CD14-positive monocyte (primary cell): Measurements from ENCODE around the gene MTSS2. TPM values are rescaled to one million over a fixed set of nuclear protein-coding genes. Genes with fewer than 3 reads are reported as not detected.

Experiments used
- DNase-seq, 3 donors: peaks; one replicate each; pipeline ENCODE4 v3.0.0-alpha.2; 2011 to 2022
- H2AFZ ChIP-seq: 2 replicates; pipeline ENCODE4 v1.6.0; 2012; ENCODE audit warnings: mild to moderate bottlenecking, low read depth, low read length, inconsistent platforms; ENCODE audit not compliant: insufficient read depth, poor library complexity, severe bottlenecking
- H3K27ac ChIP-seq, 2 donors: 1 replicate in 1 of 2; 2 replicates in 1 of 2; pipeline ENCODE4 v1.5.1; 2012 to 2013; ENCODE audit warnings: low read length in 2 of 2, control low read depth in 1 of 2, inconsistent platforms in 1 of 2, low read depth in 1 of 2, mild to moderate bottlenecking in 1 of 2
- H3K27me3 ChIP-seq, 2 donors: one replicate each; pipeline versions ENCODE4 v1.6.0 to v1.6.1; 2011 to 2013; ENCODE audit warnings: low read length in 2 of 2; ENCODE audit not compliant: control insufficient read depth in 2 of 2, insufficient read depth in 2 of 2
- H3K36me3 ChIP-seq, 2 donors: replicated peaks in 1 of 2; 1 replicate in 1 of 2; 2 replicates in 1 of 2; pipeline versions ENCODE4 v1.5.1 to v1.6.1; 2012 to 2013; ENCODE audit warnings: low read length in 2 of 2, control low read depth in 1 of 2, inconsistent platforms in 1 of 2, mild to moderate bottlenecking in 1 of 2; ENCODE audit not compliant: insufficient read depth in 2 of 2, control insufficient read depth in 1 of 2
- H3K4me1 ChIP-seq, 2 donors: 1 replicate in 1 of 2; 2 replicates in 1 of 2; pipeline versions ENCODE4 v1.5.1 to v1.6.1; 2012 to 2013; ENCODE audit warnings: low read length in 2 of 2, control low read depth in 1 of 2, inconsistent platforms in 1 of 2, mild to moderate bottlenecking in 1 of 2, moderate library complexity in 1 of 2; ENCODE audit not compliant: insufficient read depth in 2 of 2, control insufficient read depth in 1 of 2
- H3K4me2 ChIP-seq: replicated peaks from 2 replicates; pipeline ENCODE3; 2012; ENCODE audit warnings: low read length, moderate library complexity, mild to moderate bottlenecking; ENCODE audit not compliant: poor library complexity, severe bottlenecking; ENCODE audit errors: extremely low read depth
- H3K4me3 ChIP-seq, 3 experiments: fragments of 200-600 bp in 1 of 3; sonication (generic) in 1 of 3; replicated peaks in 1 of 3; 1 replicate in 2 of 3; 2 replicates in 1 of 3; pipeline ENCODE4 v1.5.1; 2011 to 2013; ENCODE audit warnings: low read length in 3 of 3, mild to moderate bottlenecking in 3 of 3, control low read depth in 2 of 3, low read depth in 2 of 3, inconsistent platforms in 1 of 3, moderate library complexity in 1 of 3
- H3K79me2 ChIP-seq: 2 replicates; pipeline ENCODE4 v1.6.0; 2012; ENCODE audit warnings: mild to moderate bottlenecking, control low read depth, inconsistent platforms, low read length, moderate library complexity; ENCODE audit not compliant: insufficient read depth
- H3K9ac ChIP-seq: 2 replicates; pipeline ENCODE4 v1.6.0; 2017; ENCODE audit warnings: low read length, mild to moderate bottlenecking; ENCODE audit not compliant: insufficient read depth, poor library complexity, severe bottlenecking
- H3K9me3 ChIP-seq, 2 donors: replicated peaks in 1 of 2; 1 replicate in 1 of 2; 2 replicates in 1 of 2; pipeline versions ENCODE4 v1.5.1 to v1.6.1; 2012 to 2013; ENCODE audit warnings: low read length in 2 of 2, control low read depth in 1 of 2; ENCODE audit not compliant: control insufficient read depth in 1 of 2, insufficient read depth in 1 of 2
- H4K20me1 ChIP-seq: 2 replicates; pipeline ENCODE4 v1.6.0; 2012; ENCODE audit warnings: mild to moderate bottlenecking, low read length, control low read depth, moderate library complexity; ENCODE audit not compliant: insufficient read depth
- H3K27ac Mint-ChIP-seq, 7 donors: one replicate each; pipeline ENCODE4 v1.8.0; 2020; ENCODE audit warnings: mild to moderate bottlenecking in 7 of 7, mixed read lengths in 7 of 7, moderate library complexity in 6 of 7, inconsistent platforms in 2 of 7
- H3K27me3 Mint-ChIP-seq, 3 donors: one replicate each; pipeline ENCODE4 v1.8.0; 2021 to 2022; ENCODE audit warnings: low read depth in 3 of 3, mild to moderate bottlenecking in 3 of 3, mixed read lengths in 3 of 3, moderate library complexity in 3 of 3, inconsistent platforms in 1 of 3
- H3K36me3 Mint-ChIP-seq, 2 donors: one replicate each; pipeline ENCODE4 v1.8.0; 2020; ENCODE audit warnings: mixed read lengths in 2 of 2, inconsistent platforms in 1 of 2, mild to moderate bottlenecking in 1 of 2
- H3K4me1 Mint-ChIP-seq: one replicate; pipeline ENCODE4 v1.8.0; 2020; ENCODE audit warnings: mild to moderate bottlenecking, mixed read lengths
- H3K4me3 Mint-ChIP-seq, 2 donors: one replicate each; pipeline ENCODE4 v1.8.0; 2020; ENCODE audit warnings: mild to moderate bottlenecking in 2 of 2, mixed read lengths in 2 of 2, moderate library complexity in 1 of 2
- H3K9me3 Mint-ChIP-seq, 7 donors: one replicate each; pipeline ENCODE4 v1.8.0; 2020 to 2022; ENCODE audit warnings: mixed read lengths in 7 of 7, mild to moderate bottlenecking in 6 of 7, moderate library complexity in 6 of 7, inconsistent platforms in 2 of 7
- WGBS: methylation state at CpG from one replicate; pipeline ENCODE4 v1.1.5; 2013; ENCODE audit warnings: missing lambda C conversion rate; ENCODE audit not compliant: insufficient coverage; 5-methylcytosine and 5-hydroxymethylcytosine counted together
- intact Hi-C, 2 donors: fragments of 100-400 bp; cut with micrococcal nuclease; formaldehyde crosslinking; loops; one replicate each; pipeline versions ENCODE4 v1.15.0 to v1.15.1; 2023
- polyA plus RNA-seq, 3 donors: library from polyadenylated mRNA; depleted of rRNA in 1 of 3; unstranded in 2 of 3; stranded (reverse) in 1 of 3; fragments of 300-500 nt in 2 of 3; fragments of >200 nt in 1 of 3; fragmentation: Illumina TruSeq in 2 of 3; gene quantifications; 1 replicate in 2 of 3; 2 replicates in 1 of 3; pipeline ENCODE4 v1.2.3, GENCODE V29; 2012 to 2021
- TF ChIP-seq, protein P1 (sequence below): fragments of 200-600 bp; IDR thresholded peaks from one replicate; pipeline ENCODE4 v1.8.0; 2022; ENCODE audit warnings: antibody characterized with exemption, mild to moderate bottlenecking

The MTSS2 gene
- polyA plus RNA-seq, 3 donors: 1.5 TPM; not detected in 2

DNA sequence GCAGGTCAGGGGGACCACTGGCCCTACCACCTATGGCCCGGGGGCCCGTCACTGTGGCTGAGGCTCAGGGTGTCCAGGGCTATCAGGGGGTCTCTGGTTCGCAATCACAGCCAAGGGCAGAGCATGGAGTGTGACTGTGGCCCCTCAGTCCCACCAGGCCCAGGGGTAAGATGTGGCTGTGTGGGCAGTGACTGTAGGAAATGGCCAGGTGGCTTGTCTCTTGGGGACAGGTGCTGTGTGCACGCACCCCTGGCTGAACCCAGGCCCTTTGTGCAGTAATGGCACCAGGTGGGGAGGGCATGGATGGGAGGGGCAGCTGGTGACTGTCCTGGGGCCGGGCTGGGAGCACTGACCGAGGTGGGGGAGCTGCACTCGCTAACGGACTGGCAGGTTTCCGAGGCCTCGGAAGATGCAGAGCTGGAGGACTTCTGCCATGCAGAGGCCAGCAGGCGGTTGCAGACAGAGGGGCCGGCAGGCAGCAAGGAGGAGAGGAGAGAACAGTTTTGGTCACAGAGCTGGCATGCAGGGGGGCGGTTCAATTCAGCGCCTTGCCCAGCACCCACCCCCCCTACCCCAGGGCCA lies 20.6 kb downstream of the MTSS2 start:
- no peak overlapping the region for H3K4me3 Mint-ChIP-seq

DNA sequence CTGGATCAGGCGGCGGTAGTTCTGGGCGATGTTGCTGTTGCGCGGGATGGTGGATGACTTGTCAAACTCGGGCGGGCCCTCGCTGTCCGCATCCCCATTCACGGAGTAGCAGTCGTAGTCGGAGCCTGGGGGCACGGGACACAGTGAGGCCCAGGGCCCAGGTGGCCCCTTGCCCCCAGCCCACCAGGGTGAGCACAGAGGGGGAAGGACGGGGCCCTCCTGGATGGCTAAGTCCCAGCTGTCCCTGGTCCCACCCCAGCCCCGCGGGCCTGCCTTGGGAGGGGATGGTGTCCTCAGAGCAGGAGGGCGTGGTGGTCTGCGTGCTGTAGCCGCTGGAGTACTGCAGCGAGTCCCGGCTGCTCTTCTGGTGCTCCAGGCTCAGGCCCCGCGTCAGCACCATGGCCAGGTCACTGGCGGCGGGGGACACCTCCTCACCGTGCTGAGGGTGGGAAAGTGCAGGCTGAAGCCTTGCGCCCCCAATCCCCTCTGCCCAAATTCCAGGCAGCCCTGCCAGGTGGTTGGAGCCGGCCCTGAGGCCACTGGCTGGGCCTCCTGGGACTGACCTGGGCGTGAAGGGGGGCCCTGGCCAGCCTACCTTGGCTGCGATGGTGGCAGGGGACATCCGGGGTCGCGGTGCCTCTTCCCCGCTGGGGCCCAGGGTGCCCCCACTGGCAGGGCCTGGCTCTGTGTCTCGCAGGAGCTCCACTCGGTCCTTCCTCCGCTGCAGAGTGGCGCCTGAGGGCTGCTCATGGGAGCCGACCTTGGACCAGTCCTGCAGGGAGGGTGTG lies 21.3 kb downstream of the MTSS2 start:
- H3K27ac ChIP-seq: no peak overlapping the region
- Mint-ChIP-seq H3K36me3 (peaks cover 4 to 10% of the 10 kb centered on the region in 2 donors), H3K27ac (no peak overlapping the region), H3K4me3 (no peak overlapping the region), H3K4me1 (no peaks in the 10 kb centered on the region), H3K27me3 (peaks cover 1 to 3% (median 2%) of the 10 kb centered on the region in 3 donors), H3K9me3 (peaks cover 0 to 3% (median 0%) of the 10 kb centered on the region in 7 donors)
- no peak for DNase-seq
- no peaks in the 10 kb centered on the region for H3K9me3 ChIP-seq
- no peaks in the 10 kb centered on the region for H3K4me1 ChIP-seq
- no peak overlapping the region for H3K4me2 ChIP-seq
- H4K20me1 ChIP-seq: no peaks in the 10 kb centered on the region
- 95% methylated on average over 31 of the region's 39 CpGs for WGBS
- no peak overlapping the region for H3K4me3 ChIP-seq
- no peaks in the 10 kb centered on the region for H3K79me2 ChIP-seq
- no peaks in the 10 kb centered on the region for H3K27me3 ChIP-seq
- H3K36me3 ChIP-seq: no peaks in the 10 kb centered on the region
- no peak overlapping the region for H3K9ac ChIP-seq
- TF ChIP-seq, protein P1, sequence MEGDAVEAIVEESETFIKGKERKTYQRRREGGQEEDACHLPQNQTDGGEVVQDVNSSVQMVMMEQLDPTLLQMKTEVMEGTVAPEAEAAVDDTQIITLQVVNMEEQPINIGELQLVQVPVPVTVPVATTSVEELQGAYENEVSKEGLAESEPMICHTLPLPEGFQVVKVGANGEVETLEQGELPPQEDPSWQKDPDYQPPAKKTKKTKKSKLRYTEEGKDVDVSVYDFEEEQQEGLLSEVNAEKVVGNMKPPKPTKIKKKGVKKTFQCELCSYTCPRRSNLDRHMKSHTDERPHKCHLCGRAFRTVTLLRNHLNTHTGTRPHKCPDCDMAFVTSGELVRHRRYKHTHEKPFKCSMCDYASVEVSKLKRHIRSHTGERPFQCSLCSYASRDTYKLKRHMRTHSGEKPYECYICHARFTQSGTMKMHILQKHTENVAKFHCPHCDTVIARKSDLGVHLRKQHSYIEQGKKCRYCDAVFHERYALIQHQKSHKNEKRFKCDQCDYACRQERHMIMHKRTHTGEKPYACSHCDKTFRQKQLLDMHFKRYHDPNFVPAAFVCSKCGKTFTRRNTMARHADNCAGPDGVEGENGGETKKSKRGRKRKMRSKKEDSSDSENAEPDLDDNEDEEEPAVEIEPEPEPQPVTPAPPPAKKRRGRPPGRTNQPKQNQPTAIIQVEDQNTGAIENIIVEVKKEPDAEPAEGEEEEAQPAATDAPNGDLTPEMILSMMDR: no peak
- intact Hi-C loops: no loop called here
- H2AFZ ChIP-seq: no peak overlapping the region

More for the DNA sequence above, 20.6 kb downstream of the MTSS2 start:
- Histone ChIP-seq H3K79me2 (no peaks in the 10 kb centered on the region), H3K4me3 (no peak overlapping the region), H3K36me3 (no peaks in the 10 kb centered on the region), H3K9ac (no peak overlapping the region), H3K27me3 (no peaks in the 10 kb centered on the region), H3K27ac (no peak overlapping the region), H4K20me1 (no peaks in the 10 kb centered on the region), H3K9me3 (no peaks in the 10 kb centered on the region), H3K4me2 (no peak overlapping the region), H2AFZ (no peak overlapping the region), H3K4me1 (no peaks in the 10 kb centered on the region)
- H3K4me1 Mint-ChIP-seq: no peaks in the 10 kb centered on the region
- peaks cover 0 to 3% (median 0%) of the 10 kb centered on the region in 7 donors for H3K9me3 Mint-ChIP-seq
- peaks cover 1 to 3% (median 2%) of the 10 kb centered on the region in 3 donors for H3K27me3 Mint-ChIP-seq
- TF ChIP-seq, protein P1: no peak
- 97% methylated on average over 7 of the region's 14 CpGs for WGBS
- H3K27ac Mint-ChIP-seq: no peak overlapping the region
- no peak for DNase-seq
- intact Hi-C loops: no loop called here
- H3K36me3 Mint-ChIP-seq: peaks cover 4 to 10% of the 10 kb centered on the region in 2 donors
